ENCODE results near the gene AGBL4.

Gene AGBL4

GRCh38 chr1:48917901-48918603 lies 1105.7 kb downstream of the AGBL4 start:
- TF ChIP-seq CTCF (IDR thresholded peaks at IDR 0.05; ENCODE audit: low read depth, low read length), result no peak
- no peak for DNase-seq (ENCODE audit: extremely low read depth, low read depth)

GRCh38 chr1:48917070-48917454 lies 1106.7 kb downstream of the AGBL4 start:
- DNase-seq (ENCODE audit: extremely low read depth, low read depth), result no peak
- TF ChIP-seq CTCF (IDR thresholded peaks at IDR 0.05; ENCODE audit: low read depth, low read length), result no peak

GRCh38 chr1:48916130-48917069 lies 1107.4 kb downstream of the AGBL4 start:
- peak; percentile 62 for TF ChIP-seq CTCF (IDR thresholded peaks at IDR 0.05; ENCODE audit: low read depth, low read length)
- peak; percentile 25 for DNase-seq (ENCODE audit: extremely low read depth, low read depth)

- no peak for TF ChIP-seq CTCF (IDR thresholded peaks at IDR 0.05; ENCODE audit: low read depth, low read length)
- no peak for DNase-seq (ENCODE audit: extremely low read depth, low read depth)
Observed at GRCh38 chr1:48908606-48909005, 1115.1 kb downstream of the AGBL4 start.

GRCh38 chr1:48906729-48907128 lies 1117.0 kb downstream of the AGBL4 start:
- TF ChIP-seq CTCF (IDR thresholded peaks at IDR 0.05; ENCODE audit: low read depth, low read length), result no peak
- no peak for DNase-seq (ENCODE audit: extremely low read depth, low read depth)

- no peak for TF ChIP-seq CTCF (IDR thresholded peaks at IDR 0.05; ENCODE audit: low read depth, low read length)
- no peak for DNase-seq (ENCODE audit: extremely low read depth, low read depth)
Observed at GRCh38 chr1:48906164-48906563, 1117.6 kb downstream of the AGBL4 start.

- DNase-seq (ENCODE audit: extremely low read depth, low read depth), result no peak
- TF ChIP-seq CTCF (IDR thresholded peaks at IDR 0.05; ENCODE audit: low read depth, low read length), result no peak
Observed at GRCh38 chr1:48903291-48903690, 1120.5 kb downstream of the AGBL4 start.

All from AG09319 (cell line).